Measurements from ENCODE around the gene ZNF226. TPM values are rescaled to one million over a fixed set of nuclear protein-coding genes. Genes with fewer than 3 reads are reported as not detected.

Gene ZNF226
- total and polyA plus RNA-seq, 9 of the 15 experiments (the other 6 are each of a cell fraction or from before 2014, with no cell fraction given), result 6.2 to 19.4 (median 9.3) TPM

DNA sequence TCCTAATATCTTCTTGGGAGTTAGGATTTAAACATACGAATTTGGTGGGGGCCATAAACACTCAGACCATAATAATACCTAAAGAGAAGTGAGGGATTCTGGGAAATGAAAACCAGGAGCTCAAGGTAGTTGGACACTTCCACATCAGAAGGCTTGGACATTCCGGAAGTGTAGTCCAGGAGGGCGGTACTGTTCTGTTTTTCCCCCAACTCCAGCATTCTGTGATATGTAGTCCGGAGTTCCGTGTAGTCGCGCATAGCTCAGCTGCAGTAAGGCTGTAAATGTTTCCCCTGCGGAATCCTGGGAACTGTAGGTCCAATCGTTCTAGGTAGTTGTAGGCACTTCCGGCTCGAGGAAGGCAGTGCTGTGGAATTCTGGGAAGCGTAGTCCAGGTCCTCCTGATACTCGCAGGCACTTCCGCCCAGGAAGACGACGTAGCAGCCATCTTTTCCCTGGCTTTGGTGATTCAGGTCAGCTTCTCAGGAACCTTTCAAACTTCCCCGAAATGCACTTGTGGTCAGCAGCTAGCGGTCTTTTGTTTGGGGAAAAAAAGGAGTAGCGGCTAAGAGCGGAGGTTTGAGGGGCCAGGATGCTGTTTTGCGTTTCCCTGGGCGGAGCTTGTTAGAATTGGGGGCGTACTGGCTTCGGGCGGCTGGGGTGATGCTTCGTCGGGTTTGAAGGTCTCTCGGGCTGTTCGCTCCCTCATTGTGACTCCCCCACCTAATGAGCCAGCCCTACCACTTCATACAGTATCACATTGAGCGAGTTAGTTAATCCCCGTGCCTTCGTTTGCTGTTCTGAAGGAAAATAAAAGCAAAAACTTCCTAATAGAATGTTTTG is at the start of gene ZNF226 (continued):
- TF ChIP-seq MYBL2 (IDR thresholded peaks at IDR 0.05; ENCODE audit: low read depth), result no peak
- TF ChIP-seq MYBL2 (CRISPR knock-in tag; IDR thresholded peaks at IDR 0.05; ENCODE audit: borderline replicate concordance), result no peak
- TF ChIP-seq NFXL1 (CRISPR knock-in tag; IDR thresholded peaks at IDR 0.05), result no peak
- no peak for TF ChIP-seq ZFP30 (CRISPR knock-in tag; IDR thresholded peaks at IDR 0.05; ENCODE audit: borderline replicate concordance)
- TF ChIP-seq RAD21 (CRISPR knock-in tag; conservative IDR thresholded peaks at IDR 0.05 in 1 of 2, IDR thresholded peaks at IDR 0.05 in 1 of 2), result no peak
- 0 out of 2 replicates have a peak, but pooled peaks have one; percentile 35 for TF ChIP-seq FOSL1 (tag; conservative IDR thresholded peaks at IDR 0.05)
- no peak for TF ChIP-seq HMGN3 (IDR thresholded peaks at IDR 0.05; ENCODE audit: borderline replicate concordance, extremely low read depth, insufficient read length, low read depth, low read length)
- no peak for TF ChIP-seq CSDE1 (IDR thresholded peaks at IDR 0.05)
- no peak for TF ChIP-seq NFIX (CRISPR knock-in tag; IDR thresholded peaks at IDR 0.05; ENCODE audit: low read depth)
- TF ChIP-seq, protein P1, sequence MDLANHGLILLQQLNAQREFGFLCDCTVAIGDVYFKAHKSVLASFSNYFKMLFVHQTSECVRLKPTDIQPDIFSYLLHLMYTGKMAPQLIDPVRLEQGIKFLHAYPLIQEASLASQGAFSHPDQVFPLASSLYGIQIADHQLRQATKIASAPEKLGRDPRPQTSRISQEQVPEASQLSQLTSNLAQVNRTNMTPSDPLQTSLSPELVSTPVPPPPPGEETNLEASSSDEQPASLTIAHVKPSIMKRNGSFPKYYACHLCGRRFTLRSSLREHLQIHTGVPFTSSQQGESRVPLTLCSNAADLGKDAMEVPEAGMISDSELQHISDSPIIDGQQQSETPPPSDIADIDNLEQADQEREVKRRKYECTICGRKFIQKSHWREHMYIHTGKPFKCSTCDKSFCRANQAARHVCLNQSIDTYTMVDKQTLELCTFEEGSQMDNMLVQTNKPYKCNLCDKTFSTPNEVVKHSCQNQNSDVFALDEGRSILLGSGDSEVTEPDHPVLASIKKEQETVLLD (IDR thresholded peaks at IDR 0.05), result no peak
- TF ChIP-seq ZNF354B (CRISPR knock-in tag; IDR thresholded peaks at IDR 0.05), result no peak
- no peak for TF ChIP-seq ZNF24 (IDR thresholded peaks at IDR 0.05)
- peak; percentile 42 for TF ChIP-seq HNRNPLL (IDR thresholded peaks at IDR 0.05; ENCODE audit: low read depth, low read length, poor library complexity, severe bottlenecking)
- peak; percentile 23; the same call in 1 of the 2 replicates for TF ChIP-seq MEF2D (tag; conservative IDR thresholded peaks at IDR 0.05; ENCODE audit: low read depth)
- TF ChIP-seq ZNF561 (CRISPR knock-in tag; conservative IDR thresholded peaks at IDR 0.05), result no peak
- no peak for TF ChIP-seq GABPB2 (CRISPR knock-in tag; conservative IDR thresholded peaks at IDR 0.05)
- no peak for TF ChIP-seq ZNF23 (CRISPR knock-in tag; IDR thresholded peaks at IDR 0.05)
- no peak for TF ChIP-seq MCM2 (IDR thresholded peaks at IDR 0.05; ENCODE audit: low read depth)
- no peak for TF ChIP-seq ZNF239 (CRISPR knock-in tag; IDR thresholded peaks at IDR 0.05)
- TF ChIP-seq XRCC3 (IDR thresholded peaks at IDR 0.05), result no peak
- TF ChIP-seq SIX5 (IDR thresholded peaks at IDR 0.05; ENCODE audit: borderline replicate concordance in 1 of 2, insufficient read depth in 1 of 2, low read depth in 1 of 2, low read length in 2 of 2), result peak; percentile 81 to 88
